ENCODE data around the gene SLC39A7.

DNA sequence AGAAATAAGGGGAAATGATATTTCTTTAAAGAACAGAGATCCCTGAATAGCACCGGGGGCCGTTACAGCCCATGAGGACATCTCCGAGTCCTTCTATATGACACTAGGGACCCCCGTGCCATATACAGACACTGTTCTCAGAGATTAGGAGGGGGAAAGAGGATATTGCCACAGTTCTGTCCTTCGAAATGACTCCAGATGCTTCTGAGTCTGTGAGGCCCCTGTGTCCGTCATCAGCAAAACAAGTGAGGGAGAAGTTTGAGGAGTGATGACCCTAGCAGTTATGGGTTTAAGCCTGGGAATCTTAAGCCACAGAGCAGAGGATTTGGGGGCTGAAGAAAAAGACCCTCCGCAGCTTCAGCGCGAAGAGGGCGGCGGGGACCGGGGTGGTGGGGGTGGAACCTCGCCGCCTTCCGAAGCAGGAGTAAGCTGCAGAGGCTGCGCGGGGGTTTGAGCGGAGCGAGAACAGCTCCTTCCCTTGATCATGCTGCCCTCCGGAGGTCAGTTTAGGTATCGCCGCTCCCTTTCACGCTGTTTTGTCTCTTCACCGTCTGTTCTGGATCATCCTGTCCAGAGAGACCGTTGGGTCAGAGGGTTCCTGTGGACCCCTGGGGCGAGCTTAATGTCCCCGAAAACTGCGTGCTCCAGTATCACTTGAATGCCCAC is 47.4 kb downstream of the SLC39A7 start:
- TF ChIP-seq, protein P1, sequence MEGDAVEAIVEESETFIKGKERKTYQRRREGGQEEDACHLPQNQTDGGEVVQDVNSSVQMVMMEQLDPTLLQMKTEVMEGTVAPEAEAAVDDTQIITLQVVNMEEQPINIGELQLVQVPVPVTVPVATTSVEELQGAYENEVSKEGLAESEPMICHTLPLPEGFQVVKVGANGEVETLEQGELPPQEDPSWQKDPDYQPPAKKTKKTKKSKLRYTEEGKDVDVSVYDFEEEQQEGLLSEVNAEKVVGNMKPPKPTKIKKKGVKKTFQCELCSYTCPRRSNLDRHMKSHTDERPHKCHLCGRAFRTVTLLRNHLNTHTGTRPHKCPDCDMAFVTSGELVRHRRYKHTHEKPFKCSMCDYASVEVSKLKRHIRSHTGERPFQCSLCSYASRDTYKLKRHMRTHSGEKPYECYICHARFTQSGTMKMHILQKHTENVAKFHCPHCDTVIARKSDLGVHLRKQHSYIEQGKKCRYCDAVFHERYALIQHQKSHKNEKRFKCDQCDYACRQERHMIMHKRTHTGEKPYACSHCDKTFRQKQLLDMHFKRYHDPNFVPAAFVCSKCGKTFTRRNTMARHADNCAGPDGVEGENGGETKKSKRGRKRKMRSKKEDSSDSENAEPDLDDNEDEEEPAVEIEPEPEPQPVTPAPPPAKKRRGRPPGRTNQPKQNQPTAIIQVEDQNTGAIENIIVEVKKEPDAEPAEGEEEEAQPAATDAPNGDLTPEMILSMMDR (IDR thresholded peaks at IDR 0.05; ENCODE audit: low read depth, low read length, poor library complexity, severe bottlenecking) = peak; percentile 89
- no peak for TF ChIP-seq EZH2phosphoT487 (IDR thresholded peaks at IDR 0.05; ENCODE audit: borderline replicate concordance, low read length)
